HG02973 (cell line): ENCODE results near the gene PDLIM4.
A peak's percentile ranks its signal among the peaks of the same experiment; 100 is the strongest.

Experiments used
- ATAC-seq: cut with Tn5 transposase; IDR thresholded peaks from one replicate; pipeline ENCODE4 v1.9.1; 2021; ENCODE audit warnings: moderate library complexity; ENCODE audit not compliant: unreplicated experiment

Gene PDLIM4

DNA sequence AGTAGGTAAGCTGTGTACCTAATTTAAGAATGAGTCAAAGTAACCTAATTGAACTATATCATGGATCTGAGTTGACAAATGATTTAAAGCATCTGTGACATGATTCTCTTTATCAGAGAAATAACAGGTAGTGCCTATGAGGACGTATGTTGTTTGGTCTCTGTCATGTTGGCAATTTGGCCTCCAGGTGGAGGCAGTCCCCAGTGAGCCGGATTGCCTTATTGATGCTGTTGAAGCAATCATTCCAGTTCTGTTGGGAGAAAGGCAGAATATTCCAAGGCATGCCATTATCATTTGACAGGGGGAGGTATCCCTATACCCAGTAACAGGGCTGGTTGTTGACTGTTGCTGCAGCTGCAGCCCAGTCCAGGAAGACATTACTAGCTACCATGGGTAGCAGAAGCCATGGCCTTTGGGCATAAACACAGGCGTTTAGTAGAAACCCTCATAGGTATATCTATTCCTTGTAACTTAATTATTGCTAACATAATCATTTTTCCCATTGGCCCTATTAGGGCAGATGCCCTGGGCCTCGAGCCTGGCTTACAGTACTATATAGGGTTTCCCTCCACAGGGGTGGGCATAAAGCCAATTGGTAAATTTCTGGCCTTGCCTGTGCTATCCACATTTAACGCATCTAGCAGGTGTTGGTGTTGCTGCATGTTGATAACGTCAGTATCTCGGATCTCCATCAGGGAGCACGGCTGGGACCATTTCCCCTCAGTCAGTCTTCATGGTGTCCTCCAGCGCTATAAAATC, 24.5 kb downstream of the PDLIM4 start:
- ATAC-seq, result no peak

DNA sequence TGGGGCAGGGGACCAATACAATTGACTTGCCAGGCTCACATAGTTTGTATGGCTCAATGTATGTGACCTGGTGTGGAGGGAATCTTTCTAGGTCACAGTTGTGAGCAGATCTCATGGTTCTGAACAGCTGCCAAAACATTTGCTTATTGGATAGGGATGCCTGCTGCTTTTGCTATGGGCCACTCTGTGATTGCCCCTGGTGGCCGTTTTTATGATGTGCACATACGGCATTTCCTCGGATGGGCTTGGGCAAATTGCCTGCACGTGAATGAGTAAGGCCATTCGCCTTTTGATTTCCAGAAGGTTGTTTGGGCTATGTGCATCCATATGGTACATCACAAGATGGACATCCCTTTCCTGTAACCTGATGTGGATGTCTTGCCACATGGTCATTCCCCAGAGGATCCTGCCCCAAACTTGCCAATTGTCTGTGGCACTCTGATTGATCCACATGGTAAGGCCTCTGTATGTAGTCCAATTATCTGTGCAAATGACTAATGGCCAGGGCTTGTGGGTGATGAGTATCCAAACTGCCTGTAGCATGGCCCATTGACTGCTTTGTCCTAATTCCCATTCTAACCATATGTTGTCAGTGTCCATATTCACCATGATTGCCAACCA, 26.0 kb downstream of the PDLIM4 start:
- no peak for ATAC-seq

DNA sequence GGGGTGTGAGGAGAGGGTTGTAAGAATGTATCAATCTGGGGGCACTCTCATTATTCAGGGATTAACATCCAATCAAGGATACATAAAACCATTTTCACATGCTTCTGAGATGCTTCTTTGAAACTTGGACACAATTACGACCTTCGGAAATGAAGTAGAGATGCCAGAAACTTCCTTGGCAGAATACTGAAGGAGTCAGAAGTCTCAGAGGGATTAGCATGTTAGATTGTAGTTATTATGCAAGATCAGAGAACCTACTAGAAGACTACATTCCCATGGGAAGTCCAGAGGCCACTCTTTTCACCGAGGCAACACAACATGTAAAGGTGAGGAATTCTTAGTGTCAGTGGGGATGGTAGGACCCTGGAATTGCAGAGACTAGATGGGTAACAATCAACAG, 31.6 kb downstream of the PDLIM4 start:
- no peak for ATAC-seq

DNA sequence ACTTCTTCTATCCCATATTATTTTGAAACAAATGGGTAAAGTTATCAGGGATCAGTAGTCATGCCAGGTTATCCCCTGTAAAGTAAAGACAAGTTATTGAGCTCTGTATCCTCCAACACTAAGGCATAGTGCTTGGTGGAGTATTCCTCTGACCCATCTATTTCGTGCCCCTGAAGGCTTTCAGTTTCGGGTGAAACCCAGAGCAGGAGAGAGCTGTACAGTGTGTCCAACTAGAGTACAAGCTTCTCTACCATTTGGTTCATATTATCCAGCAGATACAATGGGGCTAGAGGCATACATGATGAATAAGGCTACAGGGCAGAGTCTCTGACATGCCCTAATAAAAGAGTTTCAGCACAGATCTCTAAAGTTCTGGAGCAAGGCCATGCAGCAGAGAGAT, 33.5 kb downstream of the PDLIM4 start:
- no peak for ATAC-seq

- peak; percentile 34 for ATAC-seq
These were observed 35.8 kb downstream of the PDLIM4 start for GRCh38 chr5:132293066-132293991.

GRCh38 chr5:132293992-132294727, 36.7 kb downstream of the PDLIM4 start, which contains the start of gene SLC22A4:
Gene SLC22A4 (plus strand): TSS chr5:132294394. CDS start chr5:132294617, 223 bp downstream.
- peak; percentile 53 for ATAC-seq

DNA sequence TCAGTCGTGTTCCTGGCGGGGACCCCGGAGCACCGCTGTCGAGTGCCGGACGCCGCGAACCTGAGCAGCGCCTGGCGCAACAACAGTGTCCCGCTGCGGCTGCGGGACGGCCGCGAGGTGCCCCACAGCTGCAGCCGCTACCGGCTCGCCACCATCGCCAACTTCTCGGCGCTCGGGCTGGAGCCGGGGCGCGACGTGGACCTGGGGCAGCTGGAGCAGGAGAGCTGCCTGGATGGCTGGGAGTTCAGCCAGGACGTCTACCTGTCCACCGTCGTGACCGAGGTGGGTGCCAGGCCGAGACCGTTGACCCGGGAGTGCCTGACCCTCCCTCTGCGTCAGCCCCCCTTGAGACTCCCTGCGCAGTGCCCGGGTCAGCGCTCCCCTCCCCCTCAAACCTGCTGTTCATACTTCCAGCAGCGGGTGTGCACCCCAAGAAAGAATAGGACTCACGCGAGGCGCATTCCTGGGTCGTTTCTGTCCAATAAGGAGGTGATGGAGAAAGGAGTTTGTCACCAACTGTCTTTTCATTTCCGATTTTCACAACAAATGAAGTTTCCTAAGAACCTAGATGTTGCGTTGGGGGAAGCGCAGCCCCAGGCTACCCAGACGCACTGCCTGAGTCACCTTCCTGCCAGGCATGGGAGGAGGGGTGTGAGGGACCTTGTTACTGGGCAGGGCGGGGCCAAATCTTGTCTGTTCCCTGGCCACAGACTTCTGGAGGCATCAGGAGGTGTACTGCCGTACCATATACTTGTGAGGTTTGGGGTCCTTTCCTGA, 37.4 kb downstream of the PDLIM4 start:
- ATAC-seq, result peak; percentile 3

DNA sequence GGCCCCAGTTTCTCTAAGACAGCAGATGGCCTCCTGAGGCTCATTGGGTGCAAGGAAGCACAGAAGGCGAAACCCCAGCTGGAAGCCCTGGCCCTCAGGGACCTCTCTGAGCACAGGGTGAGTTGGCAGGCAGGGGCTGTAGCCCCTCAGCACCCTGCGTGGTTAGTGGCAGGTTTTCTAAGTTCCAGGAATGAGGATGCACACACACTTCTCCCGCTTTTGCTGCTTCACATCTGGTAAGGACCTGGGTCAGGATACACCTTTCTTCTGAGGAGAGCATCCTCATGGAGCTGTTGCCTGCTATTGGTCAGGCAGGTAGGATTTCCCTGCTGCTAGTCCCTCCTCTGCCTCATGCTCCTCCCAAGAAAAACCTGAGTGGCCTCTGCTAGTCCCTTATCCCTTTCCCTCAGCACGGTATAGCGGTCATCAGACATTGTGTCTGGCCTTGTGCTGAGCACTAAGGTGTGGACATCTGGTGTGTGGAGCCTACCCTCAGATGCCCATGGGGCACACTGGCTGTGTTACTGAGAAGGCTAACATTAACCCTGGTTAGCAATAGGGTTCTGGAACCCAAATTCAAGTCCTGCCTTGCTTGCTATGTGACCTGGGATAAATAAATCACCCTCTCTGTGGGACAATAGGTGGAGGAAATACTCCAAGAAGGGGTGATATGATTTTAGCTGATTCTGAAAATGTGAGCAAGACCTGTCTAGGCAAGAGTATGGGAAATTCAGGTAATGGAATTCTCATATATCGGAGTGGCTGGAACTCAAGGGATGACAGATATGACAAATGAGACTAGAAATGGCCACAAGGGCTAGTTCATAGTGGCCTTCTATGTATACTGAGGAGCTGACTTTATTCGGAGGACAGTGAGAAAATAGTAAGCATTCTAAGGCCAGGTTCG, 38.3 kb downstream of the PDLIM4 start:
- no peak for ATAC-seq

- no peak for ATAC-seq
These were observed 39.0 kb downstream of the PDLIM4 start for GRCh38 chr5:132296412-132297016.

DNA sequence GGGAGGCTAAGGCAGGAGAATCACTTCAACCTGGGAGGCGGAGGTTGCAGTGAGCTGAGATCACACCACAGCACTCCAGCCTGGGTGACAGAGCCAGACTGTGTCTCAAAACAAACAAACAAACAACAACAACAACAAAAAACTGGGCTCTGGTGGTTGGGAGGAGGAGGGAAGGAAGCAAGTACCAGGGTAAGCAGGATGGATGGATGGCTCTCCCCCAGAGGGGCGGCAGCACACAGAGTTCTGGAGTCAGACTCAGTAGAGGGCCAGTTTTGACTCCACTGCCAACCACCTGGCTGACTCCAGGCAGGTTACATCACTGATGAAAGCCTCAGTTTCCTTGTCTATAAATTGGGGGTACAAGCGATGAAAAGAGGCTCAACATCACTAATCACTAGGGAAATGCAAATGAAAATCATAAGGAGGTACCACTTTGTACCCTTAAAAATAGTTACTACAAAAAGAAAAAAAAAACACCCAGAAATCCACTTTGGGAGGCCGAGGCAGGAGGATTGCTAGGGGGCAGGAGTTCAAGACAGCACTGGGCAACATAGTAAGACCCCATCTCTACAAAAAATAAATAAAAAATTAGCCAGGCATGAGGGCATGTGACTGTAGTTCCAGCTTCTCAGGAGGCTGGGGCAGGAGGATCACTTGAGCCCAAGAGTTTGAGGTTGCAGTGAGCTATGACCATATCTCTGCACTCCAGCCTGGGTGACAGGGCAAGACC, 39.9 kb downstream of the PDLIM4 start:
- ATAC-seq, result no peak

GRCh38 chr5:132298298-132299212, 41.1 kb downstream of the PDLIM4 start:
- ATAC-seq, result no peak

GRCh38 chr5:132299917-132300316, 42.4 kb downstream of the PDLIM4 start:
- ATAC-seq, result no peak

DNA sequence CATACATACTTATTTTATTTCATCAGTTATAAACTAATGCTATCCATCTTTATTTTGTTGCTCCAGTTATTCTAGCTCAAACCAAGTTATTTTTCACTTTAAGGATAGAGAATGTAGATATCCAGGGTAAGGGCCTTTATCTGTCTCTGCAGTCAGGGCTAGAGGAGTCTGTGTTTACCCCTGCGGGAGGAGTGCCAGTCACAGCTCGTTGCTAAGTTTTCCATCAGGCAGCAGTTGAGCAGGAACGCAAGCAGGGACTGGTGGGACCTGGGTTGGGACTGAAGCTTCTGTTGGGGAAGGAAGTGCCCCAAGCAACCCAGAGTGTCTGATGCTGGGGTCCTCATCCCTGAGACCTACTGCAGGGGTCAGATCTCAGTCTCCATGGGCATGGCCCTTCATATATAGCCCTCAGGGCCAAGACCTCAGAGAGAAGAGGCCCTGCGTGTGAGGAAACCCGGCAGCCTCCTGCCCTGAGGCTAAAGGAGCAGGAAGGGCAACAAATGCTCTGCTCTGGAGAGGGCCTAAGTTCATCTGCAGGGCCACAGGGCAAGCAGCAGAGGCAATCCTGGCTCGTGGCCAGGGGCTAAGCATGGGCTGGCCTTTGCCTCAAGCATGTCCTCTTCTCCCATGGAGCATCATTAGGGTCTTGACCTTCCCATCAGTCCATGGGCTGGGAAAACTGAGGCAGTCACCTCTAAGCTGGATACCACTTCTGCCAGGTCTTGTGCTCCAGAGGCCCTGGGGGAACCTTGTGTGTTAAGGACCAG, 43.3 kb downstream of the PDLIM4 start:
- no peak for ATAC-seq

DNA sequence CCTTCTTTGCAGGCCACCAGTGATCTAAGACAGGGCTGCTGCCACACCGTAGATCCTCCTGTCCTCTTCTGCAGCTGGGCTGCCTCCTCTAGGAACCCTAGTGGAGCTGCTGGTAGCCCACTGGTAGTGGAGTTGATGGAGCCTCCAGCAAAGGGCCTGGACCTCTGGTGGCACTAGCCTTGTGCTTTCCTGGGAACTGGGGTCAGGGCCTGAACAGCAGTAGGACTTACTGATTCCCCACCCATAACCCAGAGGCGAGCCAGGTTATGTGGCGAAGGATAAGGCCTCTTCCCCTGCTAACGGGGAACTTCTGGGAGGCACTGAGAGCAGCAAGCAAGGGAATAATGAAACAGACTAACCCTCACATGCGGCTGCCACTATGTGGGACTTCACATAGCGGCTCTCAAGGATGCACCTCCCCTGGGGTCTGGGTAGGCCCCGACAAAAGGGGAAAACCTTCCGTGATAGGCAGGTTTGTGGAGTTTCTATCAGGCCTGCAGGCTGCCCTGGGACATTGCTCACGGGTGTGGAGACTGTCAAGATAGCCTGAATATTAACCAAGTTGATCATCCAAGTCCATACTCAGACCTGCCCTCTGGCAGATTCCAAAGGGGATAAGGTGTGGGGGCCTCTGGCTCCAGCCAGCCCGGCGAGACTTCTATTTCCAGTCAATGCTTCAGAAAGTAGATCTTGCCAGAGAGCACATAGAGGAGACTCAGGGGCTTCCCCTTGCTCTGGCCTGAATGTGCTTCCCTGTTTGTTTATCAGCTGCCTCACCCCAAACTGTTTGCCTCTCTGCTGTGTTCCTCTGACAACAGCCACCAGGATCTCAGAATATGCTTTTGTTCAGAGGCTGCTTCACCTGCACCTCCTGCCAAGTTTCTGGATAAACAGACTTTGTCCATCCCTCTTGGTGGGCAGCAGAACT, 44.1 kb downstream of the PDLIM4 start:
- ATAC-seq, result no peak

- ATAC-seq, result no peak
These were observed 44.9 kb downstream of the PDLIM4 start for GRCh38 chr5:132302413-132302812.
